RWPE1 (cell line): ENCODE results near the gene P2RY6.

Source experiments
- CTCF ChIA-PET: fragments of 350-600 bp; sonication (Branson Sonifier 250); formaldehyde crosslinking; extraction: SDS; loops from one replicate; lab custom pipeline; 2021; lab: Yijun Ruan, JAX
- POLR2A ChIA-PET: fragments of 400-600 bp; formaldehyde crosslinking; extraction: SDS; loops from one replicate; lab custom pipeline; 2020; ENCODE audit warnings: antibody characterized with exemption; ENCODE audit not compliant: low non-redundant PET; lab: Yijun Ruan, JAX
- DNase-seq: peaks from one replicate; pipeline ENCODE4 v3.0.0; 2012; ENCODE audit warnings: low spot score
- H3K27ac ChIP-seq: fragments of 450-650 bp; 2 replicates; pipeline ENCODE4 v1.5.1; 2017
- TF ChIP-seq, protein P1 (sequence below): fragments of 450-650 bp; conservative IDR thresholded peaks from 2 replicates; pipeline ENCODE4 v1.5.1; 2017; ENCODE audit warnings: low read depth, mild to moderate bottlenecking

Gene P2RY6, protein sequence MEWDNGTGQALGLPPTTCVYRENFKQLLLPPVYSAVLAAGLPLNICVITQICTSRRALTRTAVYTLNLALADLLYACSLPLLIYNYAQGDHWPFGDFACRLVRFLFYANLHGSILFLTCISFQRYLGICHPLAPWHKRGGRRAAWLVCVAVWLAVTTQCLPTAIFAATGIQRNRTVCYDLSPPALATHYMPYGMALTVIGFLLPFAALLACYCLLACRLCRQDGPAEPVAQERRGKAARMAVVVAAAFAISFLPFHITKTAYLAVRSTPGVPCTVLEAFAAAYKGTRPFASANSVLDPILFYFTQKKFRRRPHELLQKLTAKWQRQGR

DNA sequence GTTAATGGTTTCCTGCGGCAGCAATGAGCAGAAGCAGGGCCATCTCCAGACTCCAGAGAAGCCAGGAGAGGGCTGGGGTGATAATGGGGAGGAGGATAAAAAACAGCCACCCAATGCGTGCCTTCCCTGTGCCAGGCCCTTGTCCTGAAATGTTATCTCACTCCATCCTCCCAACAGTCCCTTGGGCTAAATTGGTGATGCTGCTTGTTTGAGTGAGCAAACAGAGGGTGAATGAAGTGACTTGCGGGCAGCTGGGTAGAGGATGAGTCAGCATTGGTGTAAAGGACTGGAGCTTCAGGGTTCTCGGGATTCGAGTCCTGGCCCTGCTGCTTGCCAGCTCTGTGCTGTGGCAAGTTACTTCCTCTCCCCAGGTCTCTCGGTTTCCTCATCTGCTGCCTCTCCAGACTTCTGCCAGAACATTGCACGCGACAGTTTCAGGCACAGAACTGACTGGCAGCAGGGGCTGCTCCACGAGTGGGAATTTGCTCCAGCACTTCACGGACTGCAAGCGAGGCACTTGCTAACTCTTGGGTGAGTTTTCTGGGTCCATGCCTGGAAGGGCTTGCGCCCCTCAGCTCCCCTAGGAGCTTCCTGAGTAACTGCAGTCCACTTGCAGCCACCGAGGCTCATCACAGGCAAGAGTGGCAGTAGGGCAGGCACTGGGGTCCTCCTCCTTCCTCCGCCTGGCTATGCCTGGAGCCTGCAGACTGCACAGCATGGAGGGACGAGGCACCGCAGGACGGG lies at the start of gene P2RY6:
P2RY6 (plus strand) TSS at position 403 of the 744 bp plus-strand sequence. CDS start 24,181 bp downstream, outside the sequence.
- CTCF ChIA-PET, result interaction anchor here (0.7 to 1.2 kb wide), 2 partner anchors 23 to 961 kb away, joined by 3 to 5 read pairs; no protein-coding TSS in a partner anchor
- peak; percentile 64 for DNase-seq
- POLR2A ChIA-PET, result no interaction called here
- TF ChIP-seq, protein P1, sequence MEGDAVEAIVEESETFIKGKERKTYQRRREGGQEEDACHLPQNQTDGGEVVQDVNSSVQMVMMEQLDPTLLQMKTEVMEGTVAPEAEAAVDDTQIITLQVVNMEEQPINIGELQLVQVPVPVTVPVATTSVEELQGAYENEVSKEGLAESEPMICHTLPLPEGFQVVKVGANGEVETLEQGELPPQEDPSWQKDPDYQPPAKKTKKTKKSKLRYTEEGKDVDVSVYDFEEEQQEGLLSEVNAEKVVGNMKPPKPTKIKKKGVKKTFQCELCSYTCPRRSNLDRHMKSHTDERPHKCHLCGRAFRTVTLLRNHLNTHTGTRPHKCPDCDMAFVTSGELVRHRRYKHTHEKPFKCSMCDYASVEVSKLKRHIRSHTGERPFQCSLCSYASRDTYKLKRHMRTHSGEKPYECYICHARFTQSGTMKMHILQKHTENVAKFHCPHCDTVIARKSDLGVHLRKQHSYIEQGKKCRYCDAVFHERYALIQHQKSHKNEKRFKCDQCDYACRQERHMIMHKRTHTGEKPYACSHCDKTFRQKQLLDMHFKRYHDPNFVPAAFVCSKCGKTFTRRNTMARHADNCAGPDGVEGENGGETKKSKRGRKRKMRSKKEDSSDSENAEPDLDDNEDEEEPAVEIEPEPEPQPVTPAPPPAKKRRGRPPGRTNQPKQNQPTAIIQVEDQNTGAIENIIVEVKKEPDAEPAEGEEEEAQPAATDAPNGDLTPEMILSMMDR, result no peak
- H3K27ac ChIP-seq, result no peak within 1 kb of the TSS; the same call in 1 of the 2 replicates

DNA sequence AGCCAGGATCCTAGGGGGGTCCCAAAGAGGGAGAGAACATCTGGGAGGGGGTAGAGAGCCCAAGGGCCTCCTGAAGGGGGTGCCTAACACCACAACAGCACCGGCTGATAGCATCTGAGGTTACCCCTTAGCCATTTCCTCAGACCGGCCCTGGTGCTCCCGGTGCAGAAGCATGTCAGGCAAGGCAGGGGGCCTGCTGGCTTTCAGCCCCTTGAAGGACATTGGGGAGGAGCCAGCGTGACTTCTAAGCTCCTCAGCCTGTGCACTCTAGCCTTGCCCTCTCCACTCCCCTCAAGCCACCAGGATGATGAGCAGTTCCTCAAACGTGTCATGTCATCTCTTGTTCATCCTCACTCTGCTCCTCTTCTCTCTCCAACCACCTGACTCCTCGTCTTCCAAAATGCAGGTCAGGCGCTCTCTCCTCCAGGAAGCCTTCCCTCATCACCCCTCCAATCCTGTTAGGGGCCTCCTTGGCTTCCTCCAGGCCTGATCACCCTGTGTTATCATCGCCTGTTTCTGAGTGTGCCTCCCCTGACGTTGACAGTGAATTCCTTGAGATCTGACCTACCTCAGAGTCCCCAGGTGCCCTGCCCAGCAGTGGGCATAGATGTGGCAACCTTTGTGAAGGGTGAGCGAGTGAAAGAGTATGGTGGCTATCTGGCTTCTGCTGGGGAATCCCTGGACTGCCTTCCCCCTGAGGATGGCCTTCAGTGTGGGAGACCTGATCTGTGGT lies 48.0 kb upstream of the P2RY6 start:
- POLR2A ChIA-PET, result no interaction called here
- no peak for DNase-seq
- H3K27ac ChIP-seq, result no peak overlapping the region
- TF ChIP-seq, protein P1, result no peak
- CTCF ChIA-PET, result interaction anchor here (0.6 to 0.7 kb wide), 2 partner anchors 39 to 157 kb away, joined by 4 to 5 read pairs; no protein-coding TSS in a partner anchor

DNA sequence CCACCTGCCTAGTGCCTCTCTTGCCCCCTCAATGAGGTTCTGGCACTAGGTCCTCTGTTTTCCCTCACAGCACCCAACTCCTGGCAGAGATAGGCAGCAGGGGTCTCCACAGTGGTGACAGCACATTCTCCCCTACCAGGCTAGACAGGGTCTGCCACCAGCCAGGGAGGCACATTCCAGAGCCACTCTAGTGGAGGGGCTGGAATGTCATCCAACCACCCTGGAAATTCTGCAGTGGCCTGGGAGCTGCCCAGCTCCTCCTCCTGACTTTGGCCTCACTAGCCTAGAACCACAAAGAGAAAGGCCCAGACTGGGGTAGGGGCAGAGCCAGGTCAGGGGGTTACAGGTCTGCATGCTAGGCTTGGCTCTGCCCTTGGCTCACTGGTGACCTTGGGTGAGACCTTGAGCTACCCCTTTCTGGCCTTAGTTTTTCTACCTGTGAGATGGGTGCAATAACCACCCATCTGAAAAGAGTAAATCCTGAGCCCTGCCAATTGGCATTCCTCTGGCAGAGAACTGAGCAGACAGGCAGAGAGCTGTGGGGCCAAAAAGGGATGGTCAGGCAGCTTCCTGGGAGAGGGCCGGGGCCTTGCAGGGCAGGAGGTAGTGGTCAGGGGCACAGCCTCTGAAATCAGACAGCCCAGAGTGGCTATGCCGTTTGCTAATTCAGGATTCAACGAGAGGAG lies 47.0 kb upstream of the P2RY6 start:
- H3K27ac ChIP-seq, result no peak overlapping the region
- POLR2A ChIA-PET, result no interaction called here
- TF ChIP-seq, protein P1, result no peak
- DNase-seq, result no peak
- CTCF ChIA-PET, result interaction anchor here (0.6 kb wide), 1 partner anchor 112 kb away, joined by 3 read pairs; no protein-coding TSS in a partner anchor

DNA sequence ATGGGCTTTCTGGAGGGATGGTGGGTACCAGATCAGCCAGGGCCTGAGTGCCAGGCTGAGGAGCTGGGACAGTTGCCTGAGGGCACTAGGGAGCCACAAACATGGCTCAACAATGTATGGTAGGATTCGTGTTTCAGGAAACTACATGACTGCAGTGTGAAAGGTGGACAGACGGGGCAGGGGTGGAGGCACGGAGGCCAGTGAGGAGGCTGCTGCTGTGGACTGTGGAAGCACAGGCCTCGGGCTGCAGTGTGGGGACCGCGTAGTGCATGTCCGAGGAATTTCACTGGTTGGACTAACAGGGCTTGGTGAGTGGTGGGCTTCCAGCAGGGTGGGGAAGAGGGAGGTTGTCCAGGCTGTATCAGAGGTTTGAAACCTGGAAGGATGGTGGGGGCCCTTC lies 46.3 kb upstream of the P2RY6 start:
- ChIA-PET CTCF (interaction anchor here (0.5 to 0.6 kb wide), 2 partner anchors 55 to 113 kb away, joined by 3 to 4 read pairs; no protein-coding TSS in a partner anchor), POLR2A (no interaction called here)
- H3K27ac ChIP-seq, result no peak overlapping the region
- TF ChIP-seq, protein P1, result no peak
- no peak for DNase-seq

DNA sequence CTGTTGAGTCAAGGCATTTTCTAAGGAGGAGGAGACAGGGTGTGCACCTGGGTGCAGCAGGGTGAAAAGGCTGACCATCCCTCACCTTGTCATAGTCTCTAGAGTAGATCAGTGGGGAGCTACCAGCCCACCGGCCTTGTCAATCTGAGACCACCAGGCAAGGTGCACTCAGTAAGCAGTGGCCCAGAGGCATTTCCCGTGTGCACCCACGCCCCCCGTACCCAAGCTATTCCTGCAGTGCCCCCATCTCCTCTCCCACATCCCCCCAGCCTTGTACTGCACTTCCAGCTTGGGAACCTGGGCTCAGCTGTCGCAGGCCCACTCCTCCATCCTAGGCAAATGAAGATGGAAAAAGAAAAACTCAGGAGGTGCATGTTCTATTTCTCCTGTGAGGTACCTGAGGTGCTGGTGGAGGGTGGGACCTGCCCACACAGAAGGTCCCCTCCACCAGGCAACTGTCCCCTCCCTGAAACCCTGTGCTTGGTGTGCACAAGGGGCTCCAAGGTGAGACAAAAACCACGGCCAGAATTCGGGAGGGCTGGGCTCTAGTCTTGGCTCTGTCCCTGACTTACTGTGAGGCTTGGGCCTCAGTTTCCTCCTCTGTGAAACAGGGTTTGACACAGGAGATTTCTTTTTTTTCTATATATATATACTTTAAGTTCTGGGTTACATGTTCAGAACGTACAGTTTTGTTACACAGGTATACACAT lies 45.7 kb upstream of the P2RY6 start:
- H3K27ac ChIP-seq, result no peak overlapping the region
- POLR2A ChIA-PET, result no interaction called here
- CTCF ChIA-PET, result interaction anchor here (0.5 to 0.7 kb wide), 3 partner anchors 56 to 433 kb away, joined by 3 to 5 read pairs (median 4); no protein-coding TSS in a partner anchor
- no peak for DNase-seq
- TF ChIP-seq, protein P1, result no peak
